Measurements from ENCODE around the gene ATAT1. TPM values are rescaled to one million over a fixed set of nuclear protein-coding genes. Genes with fewer than 3 reads are reported as not detected.

ATAT1 gene
- total RNA-seq, 4 donors from 2014 or later: 3.2 to 7.1 (median 5.8) TPM

GRCh38 chr6:30689022-30689865 is 62.6 kb downstream of the ATAT1 start:
- DNase-seq (ENCODE audit: low spot score) (no peak), ATAC-seq (ENCODE audit: low FRiP score) (no peak)

GRCh38 chr6:30689985-30690384 is 63.3 kb downstream of the ATAT1 start:
- DNase-seq (ENCODE audit: low spot score): no peak
- TF ChIP-seq CTCF (IDR thresholded peaks at IDR 0.05): no peak
- no peak for ATAC-seq (ENCODE audit: low FRiP score)

More at GRCh38 chr6:30689022-30689865, 62.6 kb downstream of the ATAT1 start:
- TF ChIP-seq CTCF (IDR thresholded peaks at IDR 0.05): no peak

- no peak for TF ChIP-seq CTCF (IDR thresholded peaks at IDR 0.05)
- peak; percentile 71 for DNase-seq (ENCODE audit: low spot score)
- ATAC-seq (ENCODE audit: low FRiP score): peak; percentile 77
These were observed 63.9 kb downstream of the ATAT1 start, which contains the start of gene NRM for GRCh38 chr6:30690403-30691207. Gene NRM, minus strand, starts transcription at chr6:30690984. Its CDS starts 10 bp downstream, at chr6:30690974.

- DNase-seq (ENCODE audit: low spot score): no peak
- ATAC-seq (ENCODE audit: low FRiP score): no peak
- no peak for TF ChIP-seq CTCF (IDR thresholded peaks at IDR 0.05)
These were observed 64.7 kb downstream of the ATAT1 start for GRCh38 chr6:30691208-30691847.

Small RNAs within 50 kb of the gene (small RNA-seq; reads per million reads assigned to genes)
- 4.5 reads per million, percentile 74 among the genes with 10 or more reads in this experiment for gene MIR877

Other genes starting within 250 kb of the ATAT1 start
- 1,000 to 10,000 TPM in 1 of 4 donors, 100 to 1,000 TPM in 3; 562 to 1,653 (median 781) TPM for gene HLA-E, start 137.4 kb upstream of the ATAT1 start, total RNA-seq
- gene GNL1, start 70.4 kb upstream of the ATAT1 start, total RNA-seq: 10 to 100 TPM; 40.1 to 50.6 (median 43.7) TPM
- gene PRR3, start 69.6 kb upstream of the ATAT1 start, total RNA-seq: 10 to 100 TPM in 1 of 4 donors, 1 to 10 TPM in 3; 5.0 to 10.4 (median 7.5) TPM
- gene ABCF1, start 55.4 kb upstream of the ATAT1 start, total RNA-seq: 10 to 100 TPM; 34.4 to 86.0 (median 51.1) TPM
- 10 to 100 TPM; 26.3 to 89.4 (median 42.0) TPM for gene PPP1R10, start 9.6 kb upstream of the ATAT1 start, total RNA-seq
- gene MRPS18B, start 9.0 kb upstream of the ATAT1 start, total RNA-seq: 10 to 100 TPM; 35.7 to 67.4 (median 43.0) TPM
- 10 to 100 TPM in 1 of 4 donors, 1 to 10 TPM in 3; 4.7 to 11.2 (median 7.3) TPM for gene C6orf136, start 20.3 kb downstream of the ATAT1 start, total RNA-seq
- 10 to 100 TPM; 19.5 to 28.1 (median 24.3) TPM for gene DHX16, start 46.1 kb downstream of the ATAT1 start, total RNA-seq
- gene PPP1R18, start 59.8 kb downstream of the ATAT1 start, total RNA-seq: 10 to 100 TPM; 25.5 to 55.7 (median 43.4) TPM
- 1 to 10 TPM; 2.9 to 5.8 (median 3.7) TPM for gene NRM, start 64.1 kb downstream of the ATAT1 start, total RNA-seq
- 10 to 100 TPM in 1 of 4 donors, 1 to 10 TPM in 3; 6.2 to 15.0 (median 7.2) TPM for gene MDC1, start 90.4 kb downstream of the ATAT1 start, total RNA-seq
- gene TUBB, start 93.5 kb downstream of the ATAT1 start, total RNA-seq: 100 to 1,000 TPM; 229 to 281 (median 256) TPM
- 100 to 1,000 TPM in 3 of 4 donors, 10 to 100 TPM in 1; 90.2 to 156 (median 142) TPM for gene FLOT1, start 115.8 kb downstream of the ATAT1 start, total RNA-seq
- gene IER3, start 117.7 kb downstream of the ATAT1 start, total RNA-seq: 100 to 1,000 TPM in 1 of 4 donors, 10 to 100 TPM in 2, 1 to 10 TPM in 1; 6.8 to 224 (median 43.4) TPM